Neural cell (in vitro differentiated cells): ENCODE data around the gene HOXB4. TPM values are rescaled to one million over a fixed set of nuclear protein-coding genes. Genes with fewer than 3 reads are reported as not detected.

Source experiments
- H2AFZ ChIP-seq: fragments of 200-600, 300-800 bp; sonication (generic), shearing (Covaris generic); 2 replicates; pipeline ENCODE4 v1.6.0; 2014; ENCODE audit warnings: low read depth, mild to moderate bottlenecking, antibody characterized with exemption, low read length, moderate library complexity
- H3F3A ChIP-seq: fragments of 200-600 bp; shearing (Covaris generic); 2 replicates; pipeline ENCODE4 v1.6.1; 2016; ENCODE audit warnings: mild to moderate bottlenecking, moderate library complexity, mixed read lengths, antibody characterized with exemption, low read length; ENCODE audit not compliant: insufficient read depth, poor library complexity, severe bottlenecking
- H3K27ac ChIP-seq: fragments of 200-600, 300-800 bp; sonication (generic), shearing (Covaris generic); 2 replicates; pipeline ENCODE4 v1.5.1; 2014; ENCODE audit warnings: mild to moderate bottlenecking, low read length, moderate library complexity
- H3K27me3 ChIP-seq: fragments of 300-800, 200-600 bp; sonication (generic), shearing (Covaris generic); 2 replicates; pipeline ENCODE4 v1.6.0; 2014; ENCODE audit warnings: mild to moderate bottlenecking, low read depth, low read length, moderate library complexity; ENCODE audit not compliant: insufficient read depth
- H3K36me3 ChIP-seq: fragments of 300-800, 200-600 bp; sonication (generic), shearing (Covaris generic); 2 replicates; pipeline ENCODE4 v1.5.1; 2014; ENCODE audit warnings: mild to moderate bottlenecking, antibody characterized with exemption, low read length, moderate library complexity; ENCODE audit not compliant: insufficient read depth
- H3K4me2 ChIP-seq: fragments of 300-800, 200-600 bp; sonication (generic), shearing (Covaris generic); 2 replicates; pipeline ENCODE4 v1.6.0; 2014; ENCODE audit warnings: mild to moderate bottlenecking, low read length
- H3K4me3 ChIP-seq: fragments of 300-800, 200-600 bp; sonication (generic), shearing (Covaris generic); 2 replicates; pipeline ENCODE4 v1.5.1; 2014; ENCODE audit warnings: mild to moderate bottlenecking, low read length, moderate library complexity
- H3K79me2 ChIP-seq: fragments of 200-600 bp; shearing (Covaris generic); replicated peaks from 2 replicates; pipeline ENCODE4 v1.6.0; 2014; ENCODE audit warnings: mild to moderate bottlenecking, low read length, moderate library complexity; ENCODE audit not compliant: insufficient read depth
- H3K9ac ChIP-seq: fragments of 300-800, 200-600 bp; sonication (generic), shearing (Covaris generic); 2 replicates; pipeline ENCODE4 v1.6.1; 2016; ENCODE audit warnings: mild to moderate bottlenecking, low read length, mixed read lengths
- H3K9me2 ChIP-seq: fragments of 200-600 bp; shearing (Covaris generic); 2 replicates; pipeline ENCODE4 v1.6.1; 2016; ENCODE audit warnings: mild to moderate bottlenecking, low read length, mixed read lengths; ENCODE audit not compliant: insufficient read depth
- H3K9me3 ChIP-seq: fragments of 200-600, 300-800 bp; sonication (generic), shearing (Covaris generic); 2 replicates; pipeline ENCODE4 v1.6.1; 2016; ENCODE audit warnings: mild to moderate bottlenecking, mixed run types, low read length, moderate library complexity, mixed read lengths
- H4K20me1 ChIP-seq: fragments of 200-600 bp; shearing (Covaris generic); 2 replicates; pipeline ENCODE4 v1.6.1; 2016; ENCODE audit warnings: mild to moderate bottlenecking, mixed run types; ENCODE audit not compliant: insufficient read depth
- EP300 ChIP-seq: fragments of 450-650 bp; conservative IDR thresholded peaks from 2 replicates; pipeline ENCODE4 v1.6.1; 2014; ENCODE audit warnings: antibody characterized with exemption, mild to moderate bottlenecking, moderate library complexity; ENCODE audit not compliant: poor library complexity, severe bottlenecking
- EZH2 ChIP-seq: fragments of 200-600, 300-800 bp; shearing (Covaris generic), sonication (generic); IDR thresholded peaks from 2 replicates; pipeline ENCODE4 v1.6.1; 2014; ENCODE audit warnings: antibody characterized with exemption, low read length, borderline replicate concordance, mild to moderate bottlenecking; ENCODE audit not compliant: insufficient read depth, poor library complexity, severe bottlenecking
- MXI1 ChIP-seq: fragments of 450-650 bp; conservative IDR thresholded peaks from 2 replicates; pipeline ENCODE4 v1.6.1; 2014; ENCODE audit warnings: antibody characterized with exemption, mild to moderate bottlenecking; ENCODE audit not compliant: poor library complexity, severe bottlenecking
- POLR2AphosphoS5 ChIP-seq: IDR thresholded peaks from 2 replicates; pipeline ENCODE4 v1.6.1; 2012
- RAD21 ChIP-seq: fragments of 450-650 bp; conservative IDR thresholded peaks from 2 replicates; pipeline ENCODE4 v1.6.1; 2014; ENCODE audit warnings: antibody characterized with exemption, mild to moderate bottlenecking, moderate library complexity
- SMC3 ChIP-seq: fragments of 450-650 bp; conservative IDR thresholded peaks from 2 replicates; pipeline ENCODE4 v1.6.1; 2014; ENCODE audit warnings: antibody characterized with exemption, mild to moderate bottlenecking, moderate library complexity; ENCODE audit not compliant: poor library complexity
- TAF1 ChIP-seq: IDR thresholded peaks from 2 replicates; pipeline ENCODE4 v1.6.1; 2012; ENCODE audit warnings: low read depth
- polyA plus RNA-seq: library from polyadenylated mRNA; depleted of rRNA; stranded (reverse); fragments of >200 nt; gene quantifications from 2 replicates; pipeline ENCODE4 v1.2.3, GENCODE V29; 2014
- TF ChIP-seq, protein P1 (sequence below): fragments of 450-650 bp; IDR thresholded peaks from 2 replicates; pipeline ENCODE4 v1.5.1; 2014; ENCODE audit warnings: antibody characterized with exemption, mild to moderate bottlenecking, moderate library complexity; ENCODE audit not compliant: poor library complexity, severe bottlenecking
- TF ChIP-seq, protein P2 (sequence below): IDR thresholded peaks from 2 replicates; pipeline ENCODE4 v1.6.1; 2012; ENCODE audit warnings: borderline replicate concordance

Gene HOXB4
- polyA plus RNA-seq, 1 donor from 2014 or later = not detected

- peaks cover 98% of the 10 kb centered on the region for H3K27me3 ChIP-seq
- H3F3A ChIP-seq = no peaks in the 10 kb centered on the region
- H3K9ac ChIP-seq = no peak overlapping the region
- H3K9me2 ChIP-seq = no peaks in the 10 kb centered on the region
- no peaks in the 10 kb centered on the region for H4K20me1 ChIP-seq
- H3K4me3 ChIP-seq = no peak overlapping the region
- no peaks in the 10 kb centered on the region for H3K9me3 ChIP-seq
- no peaks in the 10 kb centered on the region for H3K36me3 ChIP-seq
- TF ChIP-seq, protein P1, sequence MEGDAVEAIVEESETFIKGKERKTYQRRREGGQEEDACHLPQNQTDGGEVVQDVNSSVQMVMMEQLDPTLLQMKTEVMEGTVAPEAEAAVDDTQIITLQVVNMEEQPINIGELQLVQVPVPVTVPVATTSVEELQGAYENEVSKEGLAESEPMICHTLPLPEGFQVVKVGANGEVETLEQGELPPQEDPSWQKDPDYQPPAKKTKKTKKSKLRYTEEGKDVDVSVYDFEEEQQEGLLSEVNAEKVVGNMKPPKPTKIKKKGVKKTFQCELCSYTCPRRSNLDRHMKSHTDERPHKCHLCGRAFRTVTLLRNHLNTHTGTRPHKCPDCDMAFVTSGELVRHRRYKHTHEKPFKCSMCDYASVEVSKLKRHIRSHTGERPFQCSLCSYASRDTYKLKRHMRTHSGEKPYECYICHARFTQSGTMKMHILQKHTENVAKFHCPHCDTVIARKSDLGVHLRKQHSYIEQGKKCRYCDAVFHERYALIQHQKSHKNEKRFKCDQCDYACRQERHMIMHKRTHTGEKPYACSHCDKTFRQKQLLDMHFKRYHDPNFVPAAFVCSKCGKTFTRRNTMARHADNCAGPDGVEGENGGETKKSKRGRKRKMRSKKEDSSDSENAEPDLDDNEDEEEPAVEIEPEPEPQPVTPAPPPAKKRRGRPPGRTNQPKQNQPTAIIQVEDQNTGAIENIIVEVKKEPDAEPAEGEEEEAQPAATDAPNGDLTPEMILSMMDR = no peak
- no peak overlapping the region for H3K4me2 ChIP-seq
- H3K27ac ChIP-seq = no peak overlapping the region
- H2AFZ ChIP-seq = no peak overlapping the region
- H3K79me2 ChIP-seq = no peaks in the 10 kb centered on the region
Measured at GRCh38 chr17:48575673-48576478, 2.3 kb downstream of the HOXB4 start.

GRCh38 chr17:48575066-48575582, 3.0 kb downstream of the HOXB4 start:
- H3K27me3 ChIP-seq = peaks cover 98% of the 10 kb centered on the region
- TF ChIP-seq RAD21 (no peak), SMC3 (no peak), MXI1 (no peak), TAF1 (no peak), POLR2AphosphoS5 (no peak), EP300 (no peak), EZH2 (no peak)
- TF ChIP-seq, protein P1 = no peak
- TF ChIP-seq, protein P2, sequence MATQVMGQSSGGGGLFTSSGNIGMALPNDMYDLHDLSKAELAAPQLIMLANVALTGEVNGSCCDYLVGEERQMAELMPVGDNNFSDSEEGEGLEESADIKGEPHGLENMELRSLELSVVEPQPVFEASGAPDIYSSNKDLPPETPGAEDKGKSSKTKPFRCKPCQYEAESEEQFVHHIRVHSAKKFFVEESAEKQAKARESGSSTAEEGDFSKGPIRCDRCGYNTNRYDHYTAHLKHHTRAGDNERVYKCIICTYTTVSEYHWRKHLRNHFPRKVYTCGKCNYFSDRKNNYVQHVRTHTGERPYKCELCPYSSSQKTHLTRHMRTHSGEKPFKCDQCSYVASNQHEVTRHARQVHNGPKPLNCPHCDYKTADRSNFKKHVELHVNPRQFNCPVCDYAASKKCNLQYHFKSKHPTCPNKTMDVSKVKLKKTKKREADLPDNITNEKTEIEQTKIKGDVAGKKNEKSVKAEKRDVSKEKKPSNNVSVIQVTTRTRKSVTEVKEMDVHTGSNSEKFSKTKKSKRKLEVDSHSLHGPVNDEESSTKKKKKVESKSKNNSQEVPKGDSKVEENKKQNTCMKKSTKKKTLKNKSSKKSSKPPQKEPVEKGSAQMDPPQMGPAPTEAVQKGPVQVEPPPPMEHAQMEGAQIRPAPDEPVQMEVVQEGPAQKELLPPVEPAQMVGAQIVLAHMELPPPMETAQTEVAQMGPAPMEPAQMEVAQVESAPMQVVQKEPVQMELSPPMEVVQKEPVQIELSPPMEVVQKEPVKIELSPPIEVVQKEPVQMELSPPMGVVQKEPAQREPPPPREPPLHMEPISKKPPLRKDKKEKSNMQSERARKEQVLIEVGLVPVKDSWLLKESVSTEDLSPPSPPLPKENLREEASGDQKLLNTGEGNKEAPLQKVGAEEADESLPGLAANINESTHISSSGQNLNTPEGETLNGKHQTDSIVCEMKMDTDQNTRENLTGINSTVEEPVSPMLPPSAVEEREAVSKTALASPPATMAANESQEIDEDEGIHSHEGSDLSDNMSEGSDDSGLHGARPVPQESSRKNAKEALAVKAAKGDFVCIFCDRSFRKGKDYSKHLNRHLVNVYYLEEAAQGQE = no peak
- H3K9ac ChIP-seq = no peak overlapping the region
- H3K4me3 ChIP-seq = no peak overlapping the region
- no peaks in the 10 kb centered on the region for H4K20me1 ChIP-seq
- no peak overlapping the region for H2AFZ ChIP-seq
- no peaks in the 10 kb centered on the region for H3F3A ChIP-seq
- no peaks in the 10 kb centered on the region for H3K36me3 ChIP-seq
- H3K79me2 ChIP-seq = no peaks in the 10 kb centered on the region
- H3K4me2 ChIP-seq = no peak overlapping the region
- no peaks in the 10 kb centered on the region for H3K9me2 ChIP-seq
- no peaks in the 10 kb centered on the region for H3K9me3 ChIP-seq
- H3K27ac ChIP-seq = no peak overlapping the region
